ENCODE results near the gene ELL.

DNA sequence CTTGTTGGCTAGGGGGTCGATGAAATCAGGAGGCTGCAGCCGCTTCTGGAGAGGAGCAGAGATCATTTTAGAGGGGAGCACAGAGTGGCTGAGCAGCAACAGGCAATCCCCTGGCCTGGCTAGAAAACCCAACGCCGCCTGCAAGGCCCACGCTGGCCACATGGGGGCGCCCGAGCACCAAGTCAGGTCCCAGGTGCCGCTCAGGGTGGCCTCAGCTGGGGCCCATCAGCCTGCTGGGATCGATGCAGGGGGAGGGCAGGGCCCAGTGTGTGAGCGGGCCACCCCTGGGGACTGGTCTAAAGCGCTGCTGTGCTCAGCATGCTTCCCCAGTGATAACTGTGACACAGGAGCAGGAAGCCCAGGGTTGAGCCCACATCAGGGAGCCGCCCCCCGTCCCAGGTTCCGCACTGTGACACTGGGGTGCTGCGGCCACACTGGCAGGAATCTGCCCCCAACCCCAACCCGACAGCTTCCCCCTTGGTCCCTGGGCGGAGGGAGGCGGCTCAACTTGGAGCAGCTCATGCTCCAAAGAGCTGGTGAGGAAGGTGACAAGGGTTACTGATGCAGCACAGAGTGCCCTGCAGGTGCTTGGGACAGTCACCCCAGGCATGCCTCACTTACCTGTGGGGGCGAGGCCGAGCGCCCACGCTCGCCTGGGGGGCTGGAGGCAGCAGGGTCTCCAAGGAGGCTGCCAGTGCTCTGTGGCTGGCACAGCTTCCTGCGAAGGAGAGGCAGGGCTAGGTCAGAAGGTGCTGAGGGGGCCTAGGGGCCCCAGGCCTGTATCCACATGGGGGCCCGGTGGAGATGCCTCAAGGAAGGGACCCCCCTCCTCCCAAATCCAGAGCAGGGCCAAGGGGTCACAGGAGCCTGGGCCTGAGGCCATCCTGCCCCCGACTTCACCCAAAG, 70.7 kb downstream of the ELL start:
- TF ChIP-seq EZH2 (IDR thresholded peaks at IDR 0.05) (no peak), POLR2AphosphoS5 (IDR thresholded peaks at IDR 0.05; ENCODE audit: borderline replicate concordance, low read depth, low read length) (no peak)

All from SK-N-MC (cell line).